B cell (primary cell): ENCODE data around the gene ERBB4. TPM values are rescaled to one million over a fixed set of nuclear protein-coding genes. Genes with fewer than 3 reads are reported as not detected.

Source experiments
- ATAC-seq: fragments of 200-7000 bp; cut with Tn5 transposase; one replicate; pipeline ENCODE4 v1.10.0; 2021; ENCODE audit warnings: low read depth, mild to moderate bottlenecking, moderate number of reproducible peaks, moderate library complexity
- CTCF ChIA-PET: fragments of 350-600 bp; sonication (Branson Sonifier 250); formaldehyde crosslinking; loops from one replicate; lab custom pipeline; 2021; ENCODE audit warnings: antibody characterized with exemption, inconsistent platforms; lab: Charles Lee
- POLR2A ChIA-PET: fragments of 350-600 bp; sonication (Branson Sonifier 250); formaldehyde crosslinking; loops from one replicate; lab custom pipeline; 2021; ENCODE audit warnings: antibody characterized with exemption; lab: Charles Lee
- DNase-seq: peaks from one replicate; pipeline ENCODE4 v3.0.0; 2013
- H2AFZ ChIP-seq: 2 replicates; pipeline ENCODE4 v1.6.1; 2012; ENCODE audit warnings: mild to moderate bottlenecking, low read depth, low read length; ENCODE audit not compliant: insufficient read depth, poor library complexity, severe bottlenecking
- H3K27ac ChIP-seq, 2 donors: 1 replicate in 1 of 2; 2 replicates in 1 of 2; pipeline ENCODE4 v1.5.1; 2012 to 2013; ENCODE audit warnings: low read length in 2 of 2, mild to moderate bottlenecking in 2 of 2, moderate library complexity in 1 of 2
- H3K27me3 ChIP-seq, 4 experiments: fragments of 200-600 bp in 1 of 4; sonication (generic) in 1 of 4; replicated peaks in 1 of 4; 1 replicate in 2 of 4; 2 replicates in 2 of 4; pipeline versions ENCODE4 v1.6.1 to v1.7.0; 2013 to 2016; ENCODE audit warnings: low read length in 3 of 4, mild to moderate bottlenecking in 2 of 4, mixed read lengths in 1 of 4, moderate library complexity in 1 of 4; ENCODE audit not compliant: insufficient read depth in 4 of 4, control insufficient read depth in 3 of 4; ENCODE audit errors: control extremely low read depth in 1 of 4
- H3K36me3 ChIP-seq, 2 experiments: replicated peaks in 1 of 2; 1 replicate in 1 of 2; 2 replicates in 1 of 2; pipeline versions ENCODE4 v1.6.1 to v1.7.1; 2013; ENCODE audit warnings: low read length in 1 of 2; ENCODE audit not compliant: insufficient read depth in 2 of 2, control insufficient read depth in 1 of 2; ENCODE audit errors: control extremely low read depth in 1 of 2, extremely low read depth in 1 of 2
- H3K4me1 ChIP-seq, 2 donors: fragments of 200-600 bp in 1 of 2; sonication (generic) in 1 of 2; 1 replicate in 1 of 2; 2 replicates in 1 of 2; pipeline versions ENCODE4 v1.5.1 to v1.6.1; 2013 to 2017; ENCODE audit warnings: low read length in 2 of 2; ENCODE audit not compliant: control insufficient read depth in 2 of 2, insufficient read depth in 2 of 2
- H3K4me2 ChIP-seq: replicated peaks from 2 replicates; pipeline ENCODE3; 2012; ENCODE audit warnings: mild to moderate bottlenecking, low read depth, low read length; ENCODE audit not compliant: poor library complexity, severe bottlenecking
- H3K4me3 ChIP-seq, 5 experiments: fragments of 200-600 bp in 1 of 5; sonication (generic) in 1 of 5; 1 replicate in 3 of 5; 2 replicates in 2 of 5; pipeline versions ENCODE4 v1.5.1 to v1.7.0; 2011 to 2016; ENCODE audit warnings: low read length in 4 of 5, mild to moderate bottlenecking in 4 of 5, low read depth in 2 of 5, control low read depth in 1 of 5, moderate library complexity in 1 of 5; ENCODE audit not compliant: insufficient read depth in 1 of 5; ENCODE audit errors: control extremely low read depth in 1 of 5, extremely low read depth in 1 of 5
- H3K79me2 ChIP-seq: fragments of 200-600 bp; sonication (generic); one replicate; pipeline ENCODE4 v1.6.0; 2016; ENCODE audit warnings: low read length; ENCODE audit not compliant: control insufficient read depth, insufficient read depth
- H3K9ac ChIP-seq: fragments of 200-600 bp; sonication (generic); 2 replicates; pipeline ENCODE4 v1.6.1; 2017; ENCODE audit warnings: mild to moderate bottlenecking, low read length, moderate library complexity
- H3K9me3 ChIP-seq, 3 donors: one replicate each; pipeline versions ENCODE4 v1.6.1 to v1.7.1; 2013; ENCODE audit warnings: low read length in 2 of 3; ENCODE audit not compliant: control insufficient read depth in 2 of 3, insufficient read depth in 1 of 3; ENCODE audit errors: control extremely low read depth in 1 of 3
- H4K20me1 ChIP-seq: 2 replicates; pipeline ENCODE4 v1.6.0; 2012; ENCODE audit warnings: mild to moderate bottlenecking, low read length; ENCODE audit not compliant: insufficient read depth, control insufficient read depth, poor library complexity, severe bottlenecking
- H3K27ac Mint-ChIP-seq: one replicate; pipeline ENCODE4 v1.8.0; 2021; ENCODE audit warnings: mixed read lengths
- H3K27me3 Mint-ChIP-seq: one replicate; pipeline ENCODE4 v1.8.0; 2021; ENCODE audit warnings: mixed read lengths
- H3K4me1 Mint-ChIP-seq: one replicate; pipeline ENCODE4 v1.8.0; 2021; ENCODE audit warnings: mixed read lengths
- H3K4me3 Mint-ChIP-seq: one replicate; pipeline ENCODE4 v1.8.0; 2021; ENCODE audit warnings: mixed read lengths
- H3K9me3 Mint-ChIP-seq: one replicate; pipeline ENCODE4 v1.8.0; 2022; ENCODE audit warnings: mixed read lengths; ENCODE audit not compliant: insufficient read depth
- CTCF ChIP-seq: fragments of 200-600 bp; IDR thresholded peaks from one replicate; pipeline ENCODE4 v1.8.0; 2022; ENCODE audit warnings: antibody characterized with exemption, mild to moderate bottlenecking
- EZH2 ChIP-seq: IDR thresholded peaks from 2 replicates; pipeline ENCODE4 v1.6.1; 2012; ENCODE audit warnings: borderline replicate concordance, low read depth, mild to moderate bottlenecking, moderate library complexity, low read length; ENCODE audit not compliant: insufficient read depth, poor library complexity, severe bottlenecking
- WGBS: methylation state at CpG from one replicate; pipeline ENCODE4 v1.1.5; 2013; ENCODE audit warnings: missing lambda C conversion rate; ENCODE audit not compliant: insufficient coverage; 5-methylcytosine and 5-hydroxymethylcytosine counted together
- intact Hi-C: fragments of 100-400 bp; cut with micrococcal nuclease; formaldehyde crosslinking; loops from one replicate; pipeline ENCODE4 v1.10.0; 2022
- polyA plus RNA-seq: library from polyadenylated mRNA; depleted of rRNA; stranded (reverse); fragments of >200 nt; gene quantifications from 2 replicates; pipeline ENCODE4 v1.2.3, GENCODE V29; 2012
- total RNA-seq, 2 donors: library from RNA; stranded (reverse); fragments of 120-200 nt in 1 of 2; gene quantifications; 1 replicate in 1 of 2; 2 replicates in 1 of 2; pipeline versions ENCODE4 v1.2.3 to v1.2.4, GENCODE V29; 2013 to 2022

Gene ERBB4
- total and polyA plus RNA-seq, 2 donors (not counting 1 experiment from before 2014, with no cell fraction given) = not detected

- Histone ChIP-seq H3K27ac (no peak overlapping the region), H3K36me3 (no peaks in the 10 kb centered on the region), H3K4me3 (no peak overlapping the region), H3K4me1 (no peaks in the 10 kb centered on the region), H4K20me1 (no peaks in the 10 kb centered on the region), H3K4me2 (no peak overlapping the region), H3K27me3 (no peaks in the 10 kb centered on the region), H3K79me2 (no peaks in the 10 kb centered on the region), H2AFZ (no peak overlapping the region), H3K9me3 (no peaks in the 10 kb centered on the region), H3K9ac (no peak overlapping the region)
- no peak overlapping the region for H3K4me3 Mint-ChIP-seq
- WGBS = no CpG with 5 or more reads among the region's 2 CpGs
- intact Hi-C loops = no loop called here
- H3K4me1 Mint-ChIP-seq = no peaks in the 10 kb centered on the region
- POLR2A ChIA-PET = no interaction called here
- ATAC-seq = no peak
- DNase-seq = no peak
- H3K27ac Mint-ChIP-seq = no peak overlapping the region
- CTCF ChIA-PET = no interaction called here
- TF ChIP-seq CTCF = no peak
- no peak for TF ChIP-seq EZH2
- peaks cover 3% of the 10 kb centered on the region for H3K9me3 Mint-ChIP-seq
- H3K27me3 Mint-ChIP-seq = no peaks in the 10 kb centered on the region
These were observed 863.9 kb downstream of the ERBB4 start for GRCh38 chr2:211674715-211675114.

- no peak overlapping the region for H3K27ac Mint-ChIP-seq
- no peak overlapping the region for H3K4me3 Mint-ChIP-seq
- TF ChIP-seq EZH2 = no peak
- WGBS = no CpG with 5 or more reads among the region's 3 CpGs
- ChIA-PET CTCF (no interaction called here), POLR2A (no interaction called here)
- H3K9me3 Mint-ChIP-seq = no peaks in the 10 kb centered on the region
- no peaks in the 10 kb centered on the region for H3K36me3 ChIP-seq
- no peak overlapping the region for H3K4me3 ChIP-seq
- no peaks in the 10 kb centered on the region for H3K27me3 Mint-ChIP-seq
- no peak for ATAC-seq
- no peak overlapping the region for H3K4me2 ChIP-seq
- no peak for DNase-seq
- no peaks in the 10 kb centered on the region for H3K27me3 ChIP-seq
- H3K9me3 ChIP-seq = no peaks in the 10 kb centered on the region
- no peaks in the 10 kb centered on the region for H3K4me1 Mint-ChIP-seq
- intact Hi-C loops = no loop called here
- no peak overlapping the region for H3K27ac ChIP-seq
- no peak overlapping the region for H2AFZ ChIP-seq
- H4K20me1 ChIP-seq = no peaks in the 10 kb centered on the region
- H3K4me1 ChIP-seq = no peaks in the 10 kb centered on the region
- no peak overlapping the region for H3K9ac ChIP-seq
- no peaks in the 10 kb centered on the region for H3K79me2 ChIP-seq
These were observed 865.3 kb downstream of the ERBB4 start for GRCh38 chr2:211673133-211673905.
